ENCODE data around the gene ZC2HC1B. TPM values are rescaled to one million over a fixed set of nuclear protein-coding genes. Genes with fewer than 3 reads are reported as not detected.

Gene ZC2HC1B
- polyA plus RNA-seq, 1 of the 3 experiments (the other 2 are of a cell fraction) = not detected

- no peak overlapping the region for H3K4me3 ChIP-seq (ENCODE audit: low read depth in 2 of 2, low read length in 1 of 2)
- H3K27ac ChIP-seq (ENCODE audit: low read depth in 2 of 2, low read length in 1 of 2) = no peak overlapping the region
- H2AFZ ChIP-seq (ENCODE audit: low read depth) = no peak overlapping the region
- 94% methylated on average over 5 of the region's 5 CpGs for WGBS (ENCODE audit: low lambda C conversion rate)
- no peak for DNase-seq
- no peak overlapping the region for H3K4me2 ChIP-seq
- H3K9ac ChIP-seq = no peak overlapping the region
- no peaks in the 10 kb centered on the region for H3F3A ChIP-seq (replicated peaks; ENCODE audit: insufficient read depth)
- peaks cover 63 to 88% of the 10 kb centered on the region in 2 experiments for H3K36me3 ChIP-seq (replicated peaks in 1 of 2; ENCODE audit: control insufficient read depth in 1 of 2, insufficient read depth in 2 of 2, low read length in 1 of 2)
- H4K20me1 ChIP-seq (ENCODE audit: insufficient read depth) = no peaks in the 10 kb centered on the region
- ChIA-PET CTCF (no interaction called here), POLR2A (no interaction called here)
- H3K9me2 ChIP-seq = no peaks in the 10 kb centered on the region
- H3K9me3 ChIP-seq = no peaks in the 10 kb centered on the region
- no peaks in the 10 kb centered on the region for H3K27me3 ChIP-seq (ENCODE audit: insufficient read depth)
- TF ChIP-seq EZH2phosphoT487 (IDR thresholded peaks at IDR 0.05; ENCODE audit: borderline replicate concordance, low read depth) = no peak
- no peak for TF ChIP-seq NFIC (IDR thresholded peaks at IDR 0.05; ENCODE audit: borderline replicate concordance)
- no peak for TF ChIP-seq RCOR1 (IDR thresholded peaks at IDR 0.05; ENCODE audit: low read length)
- TF ChIP-seq RXRA (IDR thresholded peaks at IDR 0.05; ENCODE audit: borderline replicate concordance, low read depth) = no peak
- no peak for TF ChIP-seq FOXM1 (IDR thresholded peaks at IDR 0.05; ENCODE audit: low read depth)
- TF ChIP-seq NRF1 (IDR thresholded peaks at IDR 0.05; ENCODE audit: low read depth, low read length) = no peak
- no peak for TF ChIP-seq CHD2 (IDR thresholded peaks at IDR 0.05; ENCODE audit: low read length, partially characterized antibody)
- no peak for TF ChIP-seq ZBTB33 (IDR thresholded peaks at IDR 0.05; ENCODE audit: borderline replicate concordance, low read depth)
- no peak for TF ChIP-seq IRF3 (IDR thresholded peaks at IDR 0.05; ENCODE audit: low read depth, low read length)
- TF ChIP-seq CTCF (IDR thresholded peaks at IDR 0.05) = no peak
- no peaks in the 10 kb centered on the region for H3K4me1 ChIP-seq (ENCODE audit: control insufficient read depth in 1 of 2, insufficient read depth in 2 of 2, low read depth in 1 of 2, low read length in 1 of 2)
- H3K79me2 ChIP-seq (ENCODE audit: insufficient read depth) = peaks cover 41% of the 10 kb centered on the region
These were observed 6.6 kb upstream of the ZC2HC1B start for GRCh38 chr6:143857651-143858050.

GRCh38 chr6:143859891-143860660 lies 4.2 kb upstream of the ZC2HC1B start:
- TF ChIP-seq RFX5 (IDR thresholded peaks at IDR 0.05; ENCODE audit: low read length) (no peak), REST (IDR thresholded peaks at IDR 0.05; ENCODE audit: low read depth, low read length) (no peak), CTCF (IDR thresholded peaks at IDR 0.05) (no peak)
- Histone ChIP-seq H4K20me1 (ENCODE audit: insufficient read depth) (no peaks in the 10 kb centered on the region), H3K27me3 (ENCODE audit: insufficient read depth) (no peaks in the 10 kb centered on the region), H3K9ac (no peak overlapping the region), H3K4me3 (ENCODE audit: low read depth in 2 of 2, low read length in 1 of 2) (no peak overlapping the region), H3K4me1 (ENCODE audit: control insufficient read depth in 1 of 2, insufficient read depth in 2 of 2, low read depth in 1 of 2, low read length in 1 of 2) (no peaks in the 10 kb centered on the region), H3K9me2 (no peaks in the 10 kb centered on the region), H3K4me2 (no peak overlapping the region), H3K27ac (ENCODE audit: low read depth in 2 of 2, low read length in 1 of 2) (no peak overlapping the region), H3K36me3 (replicated peaks in 1 of 2; ENCODE audit: control insufficient read depth in 1 of 2, insufficient read depth in 2 of 2, low read length in 1 of 2) (peaks cover 84 to 94% of the 10 kb centered on the region in 2 experiments), H3K9me3 (no peaks in the 10 kb centered on the region), H3K79me2 (ENCODE audit: insufficient read depth) (peaks cover 17% of the 10 kb centered on the region; the same call in 1 of the 2 replicates), H3F3A (replicated peaks; ENCODE audit: insufficient read depth) (peaks cover 9% of the 10 kb centered on the region), H2AFZ (ENCODE audit: low read depth) (no peak overlapping the region)
- no peak for DNase-seq
- ChIA-PET POLR2A (interaction anchor here (1.3 kb wide), 1 partner anchor 17 kb away, joined by 3 read pairs; the partner anchor contains the start of gene LTV1), CTCF (interaction anchor here (0.9 kb wide), 1 partner anchor 25 kb away, joined by 3 read pairs; no protein-coding TSS in a partner anchor)
- 98% methylated on average over 3 of the region's 3 CpGs for WGBS (ENCODE audit: low lambda C conversion rate)
